ENCODE measurements around the gene ERG. TPM values are rescaled to one million over a fixed set of nuclear protein-coding genes. Genes with fewer than 3 reads are reported as not detected.

The ERG gene
- polyA plus RNA-seq, 3 donors: 2.5 to 20.6 (median 19.6) TPM

- no peak overlapping the region for H3K27ac ChIP-seq (ENCODE audit: low read depth, low read length)
- 61 to 86% (median 81%) methylated on average over 14 of the region's 14 CpGs for WGBS, 3 donors
These were observed 141.2 kb downstream of the ERG start for GRCh38 chr21:38356883-38357625.

DNA sequence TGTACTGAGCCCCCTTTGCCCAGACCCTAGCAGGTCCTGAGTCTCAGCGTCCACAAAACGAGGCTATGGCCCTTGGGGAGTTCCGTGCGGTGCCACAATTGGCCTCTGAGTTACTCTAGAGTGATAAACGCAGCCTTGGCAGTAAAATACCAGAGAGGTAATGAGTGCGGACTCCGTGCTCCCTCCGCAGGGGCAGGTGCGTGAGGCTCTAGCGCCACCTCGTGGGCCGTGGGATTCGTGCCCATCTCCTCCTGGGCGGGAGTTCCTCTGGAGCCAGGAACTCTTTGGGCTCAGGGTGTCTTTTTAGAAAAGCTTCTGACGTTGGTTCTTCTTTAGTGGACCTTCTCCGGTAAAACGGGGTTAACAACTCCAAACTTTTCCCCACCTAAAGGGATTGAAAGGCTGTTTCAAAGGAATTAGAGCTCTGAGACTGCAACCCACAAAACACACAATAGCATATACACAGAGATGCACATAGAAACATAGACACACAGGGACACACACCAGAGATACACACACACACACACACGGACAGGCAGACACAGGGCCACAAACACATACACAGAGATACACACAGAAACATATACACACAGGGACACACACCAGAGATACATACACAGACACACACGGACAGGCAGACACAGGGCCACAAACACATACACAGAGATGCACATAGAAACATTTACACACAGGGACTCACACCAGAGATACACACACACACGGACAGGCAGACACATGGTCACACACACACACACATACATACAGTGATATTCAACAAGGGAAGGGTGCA, 142.1 kb downstream of the ERG start:
- WGBS, 3 donors: 8 to 9% (median 8%) methylated on average over 20 of the region's 20 CpGs
- no peak overlapping the region for H3K27ac ChIP-seq (ENCODE audit: low read depth, low read length)

DNA sequence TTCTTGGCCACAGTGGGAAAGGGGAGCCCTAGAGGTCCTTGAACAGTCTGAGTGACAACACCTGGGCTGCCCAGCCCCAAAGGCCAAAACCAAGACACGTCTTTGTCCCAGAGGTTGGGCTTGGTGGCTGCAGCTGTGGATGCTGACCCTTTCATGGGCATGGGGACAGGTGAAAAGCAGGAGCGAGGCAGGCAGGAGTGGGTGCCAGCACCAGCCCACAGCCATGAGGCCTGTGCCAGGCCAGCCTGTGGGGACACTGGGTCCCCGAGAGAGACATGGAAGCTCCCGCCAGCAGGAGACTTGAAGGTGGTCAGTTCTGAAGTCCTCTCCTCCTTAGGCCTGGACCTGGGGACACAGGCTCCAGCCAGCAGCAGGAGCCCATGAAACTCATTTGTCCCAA, 142.9 kb downstream of the ERG start:
- H3K27ac ChIP-seq (ENCODE audit: low read depth, low read length): no peak overlapping the region
- 90 to 96% (median 93%) methylated on average over 4 of the region's 4 CpGs for WGBS, 3 donors

DNA sequence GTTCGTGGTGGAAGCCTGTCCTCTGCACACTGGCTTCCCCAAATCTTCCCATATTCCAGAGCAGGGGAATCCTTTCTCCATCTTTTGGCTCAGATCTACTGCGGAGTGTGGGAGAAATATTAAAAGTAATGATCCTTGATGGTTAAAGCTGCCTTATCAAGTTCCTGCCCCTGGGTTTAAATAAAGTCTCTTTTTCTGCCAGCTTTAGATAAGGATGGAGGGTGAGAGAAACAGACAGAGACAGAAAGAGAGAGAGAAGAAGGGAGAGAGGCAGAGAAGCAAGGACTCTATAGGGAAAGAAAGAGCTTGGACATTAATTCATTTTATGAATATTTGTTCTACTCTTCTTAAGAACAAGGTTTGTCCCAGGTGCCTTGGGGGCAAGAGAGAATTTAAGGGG, 143.5 kb downstream of the ERG start:
- 59 to 84% (median 78%) methylated on average over 2 of the region's 2 CpGs for WGBS, 3 donors
- H3K27ac ChIP-seq (ENCODE audit: low read depth, low read length): no peak overlapping the region

GRCh38 chr21:38354231-38354630, 144.0 kb downstream of the ERG start:
- WGBS, 3 donors: 82 to 96% (median 91%) methylated on average over 10 of the region's 10 CpGs
- H3K27ac ChIP-seq (ENCODE audit: low read depth, low read length): no peak overlapping the region

DNA sequence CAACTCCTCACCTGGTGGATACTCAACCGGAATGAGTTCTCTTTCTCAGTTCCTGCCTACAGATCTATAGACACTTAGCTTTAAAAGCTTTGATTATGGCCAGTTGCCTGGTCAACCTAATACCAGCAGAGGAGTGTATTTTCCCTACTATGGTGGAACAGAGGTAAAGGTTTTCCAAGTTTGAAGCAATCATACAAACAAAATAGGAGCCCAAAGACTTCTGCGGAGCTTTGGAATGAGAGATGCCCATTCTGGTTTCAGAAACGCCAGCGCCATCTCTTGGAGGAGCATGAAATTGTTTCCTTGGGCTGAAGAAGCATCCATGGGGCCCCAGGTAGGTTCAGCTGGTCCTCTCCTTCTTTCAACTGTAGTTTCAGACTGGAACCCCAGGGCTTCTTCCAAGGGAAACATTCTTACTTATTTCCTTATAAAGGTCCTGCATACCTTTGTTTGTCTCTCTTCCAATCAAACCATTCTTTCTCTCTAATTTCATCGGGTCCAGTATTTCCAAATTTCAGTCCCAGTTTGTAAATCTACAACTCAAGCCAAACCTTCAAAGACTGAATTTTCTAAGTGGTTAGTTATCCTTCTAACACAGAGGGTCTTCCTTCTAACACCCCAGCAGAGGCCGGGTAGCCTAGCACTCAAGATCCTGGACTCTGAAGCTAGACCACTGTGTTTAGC, 145.6 kb downstream of the ERG start:
- WGBS, 3 donors: 40 to 45% (median 45%) methylated on average over 6 of the region's 6 CpGs
- no peak overlapping the region for H3K27ac ChIP-seq (ENCODE audit: low read depth, low read length)

DNA sequence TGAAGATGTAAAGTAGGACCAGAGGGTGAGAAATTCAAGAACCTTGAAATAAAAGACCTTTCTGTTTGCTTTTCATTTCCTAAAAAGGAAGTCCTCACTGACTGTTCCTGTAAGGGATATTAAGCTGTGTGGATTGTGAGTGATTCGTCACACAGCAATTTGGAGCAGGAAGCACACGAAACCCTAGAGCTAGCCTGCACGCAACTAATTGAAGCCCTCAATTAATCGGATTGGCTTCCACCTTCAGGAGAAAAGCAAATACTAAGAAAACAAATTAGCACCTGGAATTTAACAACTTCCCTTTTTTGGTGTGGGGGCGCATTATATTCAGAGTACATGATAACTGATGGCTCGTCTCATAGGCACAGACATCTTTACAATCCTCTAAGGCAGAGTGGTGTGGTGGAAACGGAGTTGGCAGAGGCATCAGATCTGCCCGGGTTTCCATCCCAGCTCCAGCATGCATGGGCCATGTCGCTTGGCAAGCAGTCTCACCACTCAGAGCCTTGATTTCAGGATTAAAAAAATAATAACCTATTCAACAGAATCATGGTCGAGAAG, 146.2 kb downstream of the ERG start:
- no peak overlapping the region for H3K27ac ChIP-seq (ENCODE audit: low read depth, low read length)
- WGBS, 3 donors: 30 to 40% (median 36%) methylated on average over 10 of the region's 10 CpGs

- H3K27ac ChIP-seq (ENCODE audit: low read depth, low read length): no peak overlapping the region
- 76 to 92% (median 83%) methylated on average over 16 of the region's 16 CpGs for WGBS, 3 donors
These were observed 146.9 kb downstream of the ERG start for GRCh38 chr21:38351176-38351959.

- H3K27ac ChIP-seq (ENCODE audit: low read depth, low read length): no peak overlapping the region
- 69 to 83% (median 77%) methylated on average over 3 of the region's 3 CpGs for WGBS, 3 donors
These were observed 147.6 kb downstream of the ERG start for GRCh38 chr21:38350684-38351083.

DNA sequence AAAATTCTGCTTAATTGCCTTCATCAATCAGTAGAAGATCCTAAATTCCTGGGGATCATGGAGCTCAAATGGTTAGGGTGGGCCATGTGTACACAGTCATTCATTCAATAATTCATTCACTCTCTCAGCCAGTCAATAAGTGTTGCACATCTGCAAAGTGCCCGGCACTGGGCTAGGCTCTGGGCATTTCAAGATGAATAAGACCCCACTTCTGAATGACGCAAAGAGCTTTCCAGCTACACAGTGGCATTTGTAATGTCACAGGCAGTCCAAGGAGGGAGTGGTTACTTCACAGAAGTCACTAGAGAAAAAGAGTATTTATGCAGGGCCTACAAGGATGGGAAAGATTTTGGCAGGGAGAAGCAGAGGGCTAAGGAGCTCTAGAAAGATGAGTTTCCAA, 148.3 kb downstream of the ERG start:
- H3K27ac ChIP-seq (ENCODE audit: low read depth, low read length): no peak overlapping the region
- 89 to 95% (median 91%) methylated on average over 2 of the region's 2 CpGs for WGBS, 3 donors

- H3K27ac ChIP-seq (ENCODE audit: low read depth, low read length): no peak overlapping the region
- WGBS, 3 donors: 49 to 60% (median 52%) methylated on average over 10 of the region's 10 CpGs
These were observed 149.0 kb downstream of the ERG start for GRCh38 chr21:38349111-38349746.

- no peak overlapping the region for H3K27ac ChIP-seq (ENCODE audit: low read depth, low read length)
- WGBS, 3 donors: 72 to 76% (median 74%) methylated on average over 5 of the region's 5 CpGs
These were observed 152.0 kb downstream of the ERG start for GRCh38 chr21:38346286-38346685.

DNA sequence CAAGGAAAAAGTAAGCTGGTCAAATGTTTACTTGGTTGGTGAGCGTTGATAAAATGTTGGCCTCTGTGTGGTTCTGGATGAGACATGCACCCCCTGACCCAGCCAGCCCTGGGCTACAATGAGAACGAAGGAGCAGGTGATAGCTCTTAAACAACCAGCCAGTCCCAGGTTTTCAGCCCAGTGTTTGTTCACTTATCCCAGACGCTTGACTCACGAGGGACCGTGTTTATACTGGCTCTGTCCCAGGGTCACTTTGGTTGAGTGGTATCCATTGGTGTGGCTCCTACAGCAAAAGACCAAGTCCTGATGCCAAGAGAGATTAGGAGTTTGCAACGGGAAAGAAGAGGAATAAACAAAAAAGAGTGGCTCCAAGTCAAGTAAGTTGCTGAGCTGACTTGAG, 154.6 kb downstream of the ERG start:
- H3K27ac ChIP-seq (ENCODE audit: low read depth, low read length): no peak overlapping the region
- WGBS, 3 donors: 29 to 75% (median 74%) methylated on average over 6 of the region's 6 CpGs

DNA sequence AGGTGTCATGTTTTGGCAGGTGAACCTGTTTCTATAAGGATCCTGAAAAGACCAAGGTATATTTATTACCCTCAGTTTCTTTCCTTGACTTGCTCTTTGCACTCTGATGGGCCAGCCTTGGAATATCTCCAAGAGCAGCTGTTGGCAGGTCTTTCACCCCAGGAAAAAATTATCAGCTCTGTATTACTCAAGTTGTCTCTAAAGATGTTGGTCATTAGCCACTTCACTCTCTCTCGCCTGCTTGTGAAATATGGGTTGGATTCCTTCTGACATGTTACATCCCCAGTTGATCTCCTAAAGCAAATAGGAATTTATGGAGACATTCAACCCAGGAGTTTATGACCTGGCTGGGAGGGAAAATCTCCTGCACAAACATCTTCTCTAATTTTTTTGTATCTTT, 155.5 kb downstream of the ERG start:
- no peak overlapping the region for H3K27ac ChIP-seq (ENCODE audit: low read depth, low read length)
- 65 to 71% (median 68%) methylated on average over 1 of the region's 1 CpG for WGBS, 3 donors

DNA sequence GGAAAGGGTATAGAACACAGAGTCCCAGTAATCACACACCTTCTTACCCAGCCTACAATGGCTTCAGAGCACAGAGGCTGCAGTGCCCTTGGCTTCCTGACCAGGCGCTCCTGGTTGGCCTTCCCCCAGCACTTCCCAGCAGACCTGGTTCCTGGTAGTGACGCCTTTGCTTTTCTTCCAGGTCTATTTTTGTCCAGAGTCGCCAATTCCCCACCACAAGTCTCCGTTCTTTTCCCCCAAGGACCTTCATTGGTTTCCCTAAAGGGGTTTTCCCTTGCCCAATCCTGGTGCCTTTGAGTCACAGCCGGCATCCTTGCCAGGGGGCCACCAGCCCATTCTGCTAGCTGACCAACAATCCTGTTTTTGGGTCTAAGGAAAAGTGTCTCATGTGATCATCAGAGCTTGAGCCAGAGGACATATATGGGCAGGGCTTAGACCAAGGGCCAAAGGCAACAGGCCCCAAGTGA, 156.7 kb downstream of the ERG start:
- H3K27ac ChIP-seq (ENCODE audit: low read depth, low read length): no peak overlapping the region
- 60 to 88% (median 78%) methylated on average over 5 of the region's 5 CpGs for WGBS, 3 donors

DNA sequence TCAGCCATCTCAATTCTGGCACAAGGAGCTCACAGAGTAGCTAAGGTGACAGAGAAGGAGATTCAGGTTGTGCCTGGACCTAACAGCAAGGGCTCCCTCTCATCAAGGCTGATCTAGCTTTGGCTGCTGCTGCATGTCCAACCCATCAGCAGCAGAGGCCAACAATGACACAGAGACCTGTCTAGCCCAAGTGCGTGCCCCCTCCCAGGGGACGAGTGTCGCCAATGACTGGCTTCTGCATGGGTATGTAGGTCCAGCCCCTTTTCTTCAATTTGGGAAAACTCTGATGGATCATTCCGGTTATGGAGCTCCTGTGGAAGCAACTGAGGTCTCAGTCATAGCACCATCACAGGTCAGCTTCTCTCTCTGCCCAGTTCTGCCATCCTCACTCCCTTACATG, 158.1 kb downstream of the ERG start:
- 89 to 99% (median 94%) methylated on average over 4 of the region's 4 CpGs for WGBS, 3 donors
- H3K27ac ChIP-seq (ENCODE audit: low read depth, low read length): no peak overlapping the region

GRCh38 chr21:38337793-38338192, 160.5 kb downstream of the ERG start:
- H3K27ac ChIP-seq (ENCODE audit: low read depth, low read length): no peak overlapping the region
- 91 to 99% (median 94%) methylated on average over 5 of the region's 5 CpGs for WGBS, 3 donors

DNA sequence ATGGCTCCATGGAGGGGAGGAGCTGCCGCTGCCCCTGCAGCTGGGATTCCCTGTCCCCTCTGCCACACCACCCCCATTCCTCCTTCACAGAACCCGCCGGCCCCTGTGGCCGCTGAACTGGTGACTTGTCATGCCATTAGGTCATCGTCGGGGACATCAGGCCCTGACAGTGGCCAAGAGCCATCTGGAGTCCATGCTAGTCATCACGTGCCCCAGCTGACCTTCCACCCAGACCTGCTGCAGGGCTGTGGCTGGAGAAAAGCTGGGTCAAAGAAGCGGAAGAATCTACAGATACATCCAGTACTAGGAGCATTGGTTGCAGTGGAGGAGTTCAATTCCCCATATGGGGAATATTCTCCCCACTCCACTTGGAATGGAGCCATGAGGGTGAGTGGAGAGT, 163.4 kb downstream of the ERG start:
- WGBS, 3 donors: 79 to 86% (median 83%) methylated on average over 8 of the region's 8 CpGs
- no peak overlapping the region for H3K27ac ChIP-seq (ENCODE audit: low read depth, low read length)
